ENCODE data around the gene MFGE8.
"Not testable (repeated sequence)": the region's sequence is repeated elsewhere in the genome, so short reads cannot be mapped to it uniquely, and the experiment has no call there.

The MFGE8 gene

GRCh38 chr15:88939486-88939806 is 26.3 kb upstream of the MFGE8 start:
- Histone ChIP-seq H2AFZ (ENCODE audit: low read depth, low read length) (no peak overlapping the region), H3K4ac (ENCODE audit: low read depth in 1 of 2, low read length in 2 of 2) (no peak overlapping the region), H2AK5ac (ENCODE audit: low read length, severe bottlenecking) (no peak overlapping the region), H3K4me2 (ENCODE audit: low read length, poor library complexity, severe bottlenecking) (no peak overlapping the region), H2BK120ac (ENCODE audit: low read depth, low read length) (no peak overlapping the region), H3K4me1 (ENCODE audit: control insufficient read depth, insufficient read depth, low read depth, low read length) (no peaks in the 10 kb centered on the region), H3K9ac (ENCODE audit: low read length) (no peak overlapping the region), H2BK15ac (ENCODE audit: low read depth, poor library complexity, severe bottlenecking) (no peak overlapping the region), H3K18ac (ENCODE audit: low read depth in 1 of 2, low read length in 2 of 2) (no peak overlapping the region), H2BK5ac (ENCODE audit: low read depth, low read length, poor library complexity, severe bottlenecking) (no peak overlapping the region), H3K36me3 (ENCODE audit: control insufficient read depth in 1 of 2, insufficient read depth in 2 of 2, low read depth in 1 of 2, low read length in 2 of 2) (no peaks in the 10 kb centered on the region), H3K14ac (ENCODE audit: low read length in 2 of 2) (no peak overlapping the region), H4K8ac (ENCODE audit: low read length) (no peak overlapping the region), H3K9me3 (ENCODE audit: control insufficient read depth, low read length) (no peaks in the 10 kb centered on the region), H3K4me3 (ENCODE audit: insufficient read depth in 1 of 2, low read depth in 1 of 2, low read length in 2 of 2) (no peak overlapping the region), H3K27me3 (ENCODE audit: control insufficient read depth in 1 of 2, insufficient read depth in 1 of 2, low read length in 2 of 2) (peaks cover 9 to 19% of the 10 kb centered on the region in 2 experiments), H3K79me1 (replicated peaks; ENCODE audit: low read length, poor library complexity, severe bottlenecking) (no peaks in the 10 kb centered on the region), H4K91ac (ENCODE audit: low read length) (no peak overlapping the region), H2BK12ac (ENCODE audit: low read length in 2 of 2) (no peak overlapping the region), H3K23ac (ENCODE audit: low read length in 2 of 2) (no peak overlapping the region), H3K27ac (ENCODE audit: low read length, poor library complexity, severe bottlenecking) (no peak overlapping the region)
- DNase-seq, result no peak
- 98% methylated on average over 2 of the region's 2 CpGs for WGBS

DNA sequence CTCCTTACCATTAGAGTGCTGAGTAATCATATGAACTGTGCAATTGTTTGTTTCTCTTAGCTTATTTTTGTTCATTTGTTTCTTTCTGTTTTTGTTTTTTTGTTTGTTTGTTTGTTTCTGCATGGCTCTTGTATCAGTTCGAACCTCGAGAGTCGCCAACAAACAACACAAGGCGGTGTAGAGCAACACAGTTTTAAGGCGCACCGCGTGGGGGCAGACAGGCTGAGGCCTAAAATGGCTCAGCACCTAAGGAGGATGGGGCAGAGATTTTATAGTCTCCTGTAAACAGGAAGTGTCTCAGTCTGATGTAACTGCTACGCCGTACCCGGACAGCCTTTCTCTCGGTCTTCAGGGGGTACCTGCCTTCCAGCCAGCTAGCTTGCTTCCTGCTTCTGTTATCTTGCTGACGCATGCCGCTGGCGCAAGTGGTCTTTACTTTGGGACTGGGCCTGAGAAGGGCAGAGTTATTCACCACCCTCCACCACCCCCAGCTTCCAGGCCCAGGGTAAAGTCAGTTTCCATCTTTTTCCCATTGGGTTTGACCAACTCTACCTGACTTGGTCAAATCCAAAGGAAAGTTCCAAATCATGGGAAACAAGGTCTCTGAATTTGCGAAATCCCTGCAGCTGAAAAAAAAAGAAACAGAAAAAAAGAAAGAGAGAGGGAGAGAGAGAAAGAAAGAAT is 25.8 kb upstream of the MFGE8 start:
- Histone ChIP-seq H3K9ac (ENCODE audit: low read length) (no peak overlapping the region), H2BK12ac (ENCODE audit: low read length in 2 of 2) (no peak overlapping the region), H3K27me3 (ENCODE audit: control insufficient read depth in 1 of 2, insufficient read depth in 1 of 2, low read length in 2 of 2) (peaks cover 9 to 19% of the 10 kb centered on the region in 2 experiments), H3K9me3 (ENCODE audit: control insufficient read depth, low read length) (no peaks in the 10 kb centered on the region), H3K36me3 (ENCODE audit: control insufficient read depth in 1 of 2, insufficient read depth in 2 of 2, low read depth in 1 of 2, low read length in 2 of 2) (no peaks in the 10 kb centered on the region), H3K27ac (ENCODE audit: low read length, poor library complexity, severe bottlenecking) (no peak overlapping the region), H2BK120ac (ENCODE audit: low read depth, low read length) (no peak overlapping the region), H3K79me1 (replicated peaks; ENCODE audit: low read length, poor library complexity, severe bottlenecking) (no peaks in the 10 kb centered on the region), H3K14ac (ENCODE audit: low read length in 2 of 2) (no peak overlapping the region), H3K23ac (ENCODE audit: low read length in 2 of 2) (no peak overlapping the region), H3K4ac (ENCODE audit: low read depth in 1 of 2, low read length in 2 of 2) (no peak overlapping the region), H4K91ac (ENCODE audit: low read length) (no peak overlapping the region), H4K8ac (ENCODE audit: low read length) (no peak overlapping the region), H3K4me3 (ENCODE audit: insufficient read depth in 1 of 2, low read depth in 1 of 2, low read length in 2 of 2) (no peak overlapping the region), H2BK15ac (ENCODE audit: low read depth, poor library complexity, severe bottlenecking) (no peak overlapping the region), H2BK5ac (ENCODE audit: low read depth, low read length, poor library complexity, severe bottlenecking) (no peak overlapping the region), H3K18ac (ENCODE audit: low read depth in 1 of 2, low read length in 2 of 2) (no peak overlapping the region), H2AK5ac (ENCODE audit: low read length, severe bottlenecking) (no peak overlapping the region), H3K4me1 (ENCODE audit: control insufficient read depth, insufficient read depth, low read depth, low read length) (no peaks in the 10 kb centered on the region), H3K4me2 (ENCODE audit: low read length, poor library complexity, severe bottlenecking) (no peak overlapping the region), H2AFZ (ENCODE audit: low read depth, low read length) (no peak overlapping the region)
- DNase-seq, result no peak
- WGBS, result 77% methylated on average over 15 of the region's 15 CpGs

DNA sequence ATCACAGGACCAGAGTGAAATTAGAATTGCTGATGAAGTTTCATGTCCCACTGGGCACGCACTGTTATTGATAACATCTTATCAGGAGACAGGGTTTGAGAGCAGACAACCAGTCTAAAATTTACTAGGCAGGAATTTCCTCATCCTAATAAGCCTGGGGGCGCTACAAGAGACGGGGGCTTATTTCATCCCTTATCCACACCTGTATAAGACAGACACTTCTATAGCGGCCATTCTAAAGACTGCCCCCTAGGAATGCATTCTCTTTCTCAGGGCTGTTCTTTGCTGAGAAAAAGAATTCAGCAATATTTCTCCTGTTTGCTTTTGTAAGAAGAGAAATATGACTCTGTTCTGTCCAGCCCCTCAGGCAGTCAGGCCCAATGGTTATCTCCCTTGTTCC is 21.3 kb upstream of the MFGE8 start:
- H2AK5ac ChIP-seq (ENCODE audit: low read length, severe bottlenecking); H3K36me3 ChIP-seq (ENCODE audit: control insufficient read depth in 1 of 2, insufficient read depth in 2 of 2, low read depth in 1 of 2, low read length in 2 of 2); H3K79me1 ChIP-seq (replicated peaks; ENCODE audit: low read length, poor library complexity, severe bottlenecking); H3K4ac ChIP-seq (ENCODE audit: low read depth in 1 of 2, low read length in 2 of 2); H2BK15ac ChIP-seq (ENCODE audit: low read depth, poor library complexity, severe bottlenecking); H3K4me2 ChIP-seq (ENCODE audit: low read length, poor library complexity, severe bottlenecking); H3K4me1 ChIP-seq (ENCODE audit: control insufficient read depth, insufficient read depth, low read depth, low read length); H4K8ac ChIP-seq (ENCODE audit: low read length); H3K23ac ChIP-seq (ENCODE audit: low read length in 2 of 2); H2BK12ac ChIP-seq (ENCODE audit: low read length in 2 of 2); H3K9me3 ChIP-seq (ENCODE audit: control insufficient read depth, low read length); H3K9ac ChIP-seq (ENCODE audit: low read length); H2AFZ ChIP-seq (ENCODE audit: low read depth, low read length); H2BK120ac ChIP-seq (ENCODE audit: low read depth, low read length); DNase-seq; H3K27ac ChIP-seq (ENCODE audit: low read length, poor library complexity, severe bottlenecking); H4K91ac ChIP-seq (ENCODE audit: low read length); H3K18ac ChIP-seq (ENCODE audit: low read depth in 1 of 2, low read length in 2 of 2); H2BK5ac ChIP-seq (ENCODE audit: low read depth, low read length, poor library complexity, severe bottlenecking); H3K4me3 ChIP-seq (ENCODE audit: insufficient read depth in 1 of 2, low read depth in 1 of 2, low read length in 2 of 2); H3K14ac ChIP-seq (ENCODE audit: low read length in 2 of 2): not testable (repeated sequence)
- 87% methylated on average over 3 of the region's 4 CpGs for WGBS
- H3K27me3 ChIP-seq (ENCODE audit: control insufficient read depth in 1 of 2, insufficient read depth in 1 of 2, low read length in 2 of 2), result peaks cover 12 to 19% of the 10 kb centered on the region in 2 experiments

- no peak overlapping the region for H4K8ac ChIP-seq (ENCODE audit: low read length)
- no peak overlapping the region for H2BK120ac ChIP-seq (ENCODE audit: low read depth, low read length)
- no peak overlapping the region for H3K4me3 ChIP-seq (ENCODE audit: insufficient read depth in 1 of 2, low read depth in 1 of 2, low read length in 2 of 2)
- peaks cover 12 to 19% of the 10 kb centered on the region in 2 experiments for H3K27me3 ChIP-seq (ENCODE audit: control insufficient read depth in 1 of 2, insufficient read depth in 1 of 2, low read length in 2 of 2)
- no peak overlapping the region for H2AFZ ChIP-seq (ENCODE audit: low read depth, low read length)
- no peaks in the 10 kb centered on the region for H3K79me1 ChIP-seq (replicated peaks; ENCODE audit: low read length, poor library complexity, severe bottlenecking)
- H3K4ac ChIP-seq (ENCODE audit: low read depth in 1 of 2, low read length in 2 of 2), result no peak overlapping the region
- no peak overlapping the region for H4K91ac ChIP-seq (ENCODE audit: low read length)
- H2BK5ac ChIP-seq (ENCODE audit: low read depth, low read length, poor library complexity, severe bottlenecking), result no peak overlapping the region
- H3K18ac ChIP-seq (ENCODE audit: low read depth in 1 of 2, low read length in 2 of 2), result no peak overlapping the region
- H3K14ac ChIP-seq (ENCODE audit: low read length in 2 of 2), result no peak overlapping the region
- no peak overlapping the region for H2BK15ac ChIP-seq (ENCODE audit: low read depth, poor library complexity, severe bottlenecking)
- DNase-seq, result no peak
- H3K36me3 ChIP-seq (ENCODE audit: control insufficient read depth in 1 of 2, insufficient read depth in 2 of 2, low read depth in 1 of 2, low read length in 2 of 2), result no peaks in the 10 kb centered on the region
- H3K4me1 ChIP-seq (ENCODE audit: control insufficient read depth, insufficient read depth, low read depth, low read length), result peaks cover 1% of the 10 kb centered on the region
- no peak overlapping the region for H2BK12ac ChIP-seq (ENCODE audit: low read length in 2 of 2)
- H3K27ac ChIP-seq (ENCODE audit: low read length, poor library complexity, severe bottlenecking), result no peak overlapping the region
- 100% methylated on average over 1 of the region's 1 CpG for WGBS
- no peak overlapping the region for H3K4me2 ChIP-seq (ENCODE audit: low read length, poor library complexity, severe bottlenecking)
- no peak overlapping the region for H2AK5ac ChIP-seq (ENCODE audit: low read length, severe bottlenecking)
- H3K9ac ChIP-seq (ENCODE audit: low read length), result no peak overlapping the region
- H3K23ac ChIP-seq (ENCODE audit: low read length in 2 of 2), result no peak overlapping the region
- H3K9me3 ChIP-seq (ENCODE audit: control insufficient read depth, low read length), result no peaks in the 10 kb centered on the region
Observed at GRCh38 chr15:88932875-88933330, 19.7 kb upstream of the MFGE8 start.
